Stomach (tissue), 9 donors: Measurements from ENCODE around the gene CNTN4. TPM values are rescaled to one million over a fixed set of nuclear protein-coding genes. Genes with fewer than 3 reads are reported as not detected.

Experiments used
- DNase-seq, 2 donors: peaks; one replicate each; pipeline versions ENCODE4 v3.0.0 to v3.0.0-alpha.2; 2013 to 2019
- H3K27ac ChIP-seq, 5 donors: fragments of 200-600 bp in 4 of 5; sonication (generic) in 4 of 5; one replicate each; pipeline ENCODE4 v1.5.1; 2013 to 2019; ENCODE audit warnings: mild to moderate bottlenecking in 1 of 5, moderate library complexity in 1 of 5
- H3K27me3 ChIP-seq, 3 donors: fragments of 200-600 bp; sonication (generic); one replicate each; pipeline ENCODE4 v1.5.1; 2017 to 2019; ENCODE audit warnings: mixed run types in 1 of 3
- H3K36me3 ChIP-seq, 4 donors: fragments of 200-600 bp; sonication (generic); 1 replicate in 3 of 4; 2 replicates in 1 of 4; pipeline ENCODE4 v1.5.1; 2016 to 2019
- H3K4me1 ChIP-seq, 4 donors: fragments of 200-600 bp; sonication (generic); one replicate each; pipeline ENCODE4 v1.5.1; 2016 to 2019
- H3K4me3 ChIP-seq, 4 donors: fragments of 200-600 bp; sonication (generic) in 3 of 4; one replicate each; pipeline ENCODE4 v1.5.1; 2016 to 2019; ENCODE audit warnings: mild to moderate bottlenecking in 1 of 4
- H3K9me3 ChIP-seq, 4 donors: fragments of 200-600 bp; sonication (generic); one replicate each; pipeline ENCODE4 v1.5.1; 2016 to 2019
- EP300 ChIP-seq: sonication (generic); formaldehyde crosslinking; IDR thresholded peaks from one replicate; pipeline ENCODE4 v1.6.1; 2017; ENCODE audit warnings: antibody characterized with exemption
- POLR2A ChIP-seq, 4 donors: fragments of 450-650 bp; IDR thresholded peaks; one replicate each; pipeline ENCODE4 v1.6.1; 2016; ENCODE audit warnings: antibody characterized with exemption in 4 of 4, control low read depth in 2 of 4, mild to moderate bottlenecking in 1 of 4, moderate library complexity in 1 of 4
- POLR2AphosphoS5 ChIP-seq, 3 donors: sonication (generic); formaldehyde crosslinking; IDR thresholded peaks; one replicate each; pipeline ENCODE4 v1.6.1; 2016; ENCODE audit warnings: antibody characterized with exemption in 3 of 3
- WGBS, 5 donors: extraction: QIAGEN DNeasy Blood & Tissue Kit in 3 of 5; methylation state at CpG; one replicate each; pipeline versions ENCODE4 v1.1.5 to v1.1.7; 2013 to 2018; 5-methylcytosine and 5-hydroxymethylcytosine counted together
- intact Hi-C: fragments of 100-400 bp; cut with DNase I; formaldehyde crosslinking; loops from one replicate; pipeline ENCODE4 v1.15.1; 2023; ENCODE audit warnings: low total_unique reads
- polyA plus RNA-seq, 3 donors: library from polyadenylated mRNA; stranded (reverse); fragments of 200-250 nt; gene quantifications; one replicate each; pipeline ENCODE4 v1.2.3, GENCODE V29; 2013
- total RNA-seq, 5 donors: library from RNA; depleted of rRNA; stranded (reverse); fragments of >200 nt; gene quantifications; one replicate each; pipeline versions ENCODE4 v1.1.0 to v1.2.3, GENCODE V29; 2014 to 2016
- TF ChIP-seq, protein P1 (sequence below), 7 experiments: fragments of 450-650 bp in 4 of 7; fragments of 200-600 bp in 3 of 7; sonication (generic) in 3 of 7; IDR thresholded peaks; one replicate each; pipeline ENCODE4 v1.5.1; 2016 to 2019; ENCODE audit warnings: antibody characterized with exemption in 7 of 7, control low read depth in 2 of 7, mild to moderate bottlenecking in 1 of 7
- donor health status: healthy with polysubstance abuse.
- donor health status: Bipolar disorder and iron deficiency.
- donor health status: healthy.

Gene CNTN4
- total and polyA plus RNA-seq, 8 donors, result 0.45 to 97.0 (median 5.6) TPM

DNA sequence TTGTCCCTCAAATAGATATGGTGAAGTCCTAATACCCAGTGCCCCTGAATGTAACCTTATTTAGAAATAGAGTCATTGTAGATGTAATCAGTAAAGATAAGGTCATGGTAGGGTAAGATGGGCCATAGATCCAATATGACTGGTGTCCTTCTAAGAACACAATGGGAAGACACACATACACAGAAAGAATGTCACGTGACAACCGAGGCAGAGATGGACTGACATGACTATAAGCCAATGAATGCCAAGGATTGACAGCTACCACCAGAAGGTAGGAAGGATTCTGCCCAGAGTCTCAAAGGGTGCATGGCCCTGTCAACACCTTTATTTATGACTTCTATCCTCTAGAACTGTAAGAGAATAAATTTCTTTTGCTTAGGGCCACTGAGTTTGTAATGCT is 780.4 kb downstream of the CNTN4 start:
- 76 to 90% (median 86%) methylated on average over 2 of the region's 2 CpGs for WGBS, 5 donors
- Histone ChIP-seq H3K4me3 (no peak overlapping the region), H3K27ac (no peak overlapping the region), H3K27me3 (no peaks in the 10 kb centered on the region), H3K36me3 (no peaks in the 10 kb centered on the region), H3K9me3 (no peaks in the 10 kb centered on the region), H3K4me1 (no peaks in the 10 kb centered on the region)
- no peak for TF ChIP-seq EP300
- TF ChIP-seq, protein P1, sequence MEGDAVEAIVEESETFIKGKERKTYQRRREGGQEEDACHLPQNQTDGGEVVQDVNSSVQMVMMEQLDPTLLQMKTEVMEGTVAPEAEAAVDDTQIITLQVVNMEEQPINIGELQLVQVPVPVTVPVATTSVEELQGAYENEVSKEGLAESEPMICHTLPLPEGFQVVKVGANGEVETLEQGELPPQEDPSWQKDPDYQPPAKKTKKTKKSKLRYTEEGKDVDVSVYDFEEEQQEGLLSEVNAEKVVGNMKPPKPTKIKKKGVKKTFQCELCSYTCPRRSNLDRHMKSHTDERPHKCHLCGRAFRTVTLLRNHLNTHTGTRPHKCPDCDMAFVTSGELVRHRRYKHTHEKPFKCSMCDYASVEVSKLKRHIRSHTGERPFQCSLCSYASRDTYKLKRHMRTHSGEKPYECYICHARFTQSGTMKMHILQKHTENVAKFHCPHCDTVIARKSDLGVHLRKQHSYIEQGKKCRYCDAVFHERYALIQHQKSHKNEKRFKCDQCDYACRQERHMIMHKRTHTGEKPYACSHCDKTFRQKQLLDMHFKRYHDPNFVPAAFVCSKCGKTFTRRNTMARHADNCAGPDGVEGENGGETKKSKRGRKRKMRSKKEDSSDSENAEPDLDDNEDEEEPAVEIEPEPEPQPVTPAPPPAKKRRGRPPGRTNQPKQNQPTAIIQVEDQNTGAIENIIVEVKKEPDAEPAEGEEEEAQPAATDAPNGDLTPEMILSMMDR (IDR thresholded peaks at IDR 0.05), result no peak
- no peak for TF ChIP-seq POLR2AphosphoS5 (IDR thresholded peaks at IDR 0.05)
- no peak for TF ChIP-seq POLR2A (IDR thresholded peaks at IDR 0.05)
- DNase-seq, result no peak
- intact Hi-C loops, result no loop called here

DNA sequence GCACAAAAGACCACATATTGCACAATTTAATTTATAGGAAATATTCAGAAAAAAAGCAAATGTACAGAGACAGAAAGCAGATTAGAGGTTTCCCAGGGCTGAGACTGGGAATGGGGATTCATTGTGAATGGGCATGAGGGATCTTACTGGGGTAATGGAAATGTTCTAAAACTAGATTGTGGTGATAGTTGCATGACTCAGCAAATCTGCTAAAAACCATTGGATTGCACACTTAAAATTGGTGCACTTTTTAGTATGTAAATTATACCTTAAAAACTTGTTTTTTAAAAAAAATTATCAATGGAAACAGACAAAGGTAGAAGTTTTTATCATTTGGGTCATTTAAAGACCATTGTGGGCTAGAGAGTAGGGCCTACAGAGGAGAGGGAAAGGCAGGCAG is 780.9 kb downstream of the CNTN4 start:
- no peak for TF ChIP-seq POLR2A (IDR thresholded peaks at IDR 0.05)
- no peak for TF ChIP-seq EP300
- no peak for TF ChIP-seq POLR2AphosphoS5 (IDR thresholded peaks at IDR 0.05)
- TF ChIP-seq, protein P1 (IDR thresholded peaks at IDR 0.05), result no peak
- intact Hi-C loops, result no loop called here
- no peak for DNase-seq
- Histone ChIP-seq H3K4me3 (no peak overlapping the region), H3K4me1 (no peaks in the 10 kb centered on the region), H3K27me3 (no peaks in the 10 kb centered on the region), H3K27ac (no peak overlapping the region), H3K9me3 (no peaks in the 10 kb centered on the region), H3K36me3 (no peaks in the 10 kb centered on the region)

DNA sequence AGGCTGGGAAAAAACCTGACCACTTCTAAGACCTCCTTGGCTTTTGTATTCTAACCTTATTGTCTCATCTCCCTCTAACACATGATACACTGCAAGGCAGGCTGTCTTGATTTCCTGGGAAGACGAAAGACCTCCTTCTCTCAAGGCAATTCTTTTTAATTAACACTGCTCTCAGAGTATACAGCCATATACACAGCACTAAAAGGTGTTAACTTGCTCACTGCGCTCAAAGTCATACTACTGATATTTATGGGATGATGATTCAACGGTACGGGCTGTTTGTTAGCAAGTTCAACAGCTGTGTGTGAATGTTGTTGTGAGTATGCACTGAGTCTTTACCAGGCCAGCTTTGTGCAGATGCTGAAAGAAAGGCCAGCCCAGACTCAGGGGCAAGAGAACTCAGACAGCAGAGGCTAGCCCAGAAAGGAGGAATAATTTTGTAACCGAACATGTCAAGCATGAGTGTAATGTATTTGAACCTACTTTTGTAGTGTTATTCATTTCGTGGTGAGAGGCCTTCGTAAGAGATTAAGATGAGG is 781.6 kb downstream of the CNTN4 start:
- Histone ChIP-seq H3K36me3 (no peaks in the 10 kb centered on the region), H3K4me1 (no peaks in the 10 kb centered on the region), H3K27ac (no peak overlapping the region), H3K9me3 (no peaks in the 10 kb centered on the region), H3K27me3 (no peaks in the 10 kb centered on the region), H3K4me3 (no peak overlapping the region)
- WGBS, 5 donors, result 64 to 77% (median 68%) methylated on average over 7 of the region's 7 CpGs
- DNase-seq, result no peak
- TF ChIP-seq POLR2A (IDR thresholded peaks at IDR 0.05) (no peak), POLR2AphosphoS5 (IDR thresholded peaks at IDR 0.05) (no peak), EP300 (no peak)
- TF ChIP-seq, protein P1 (IDR thresholded peaks at IDR 0.05), result no peak
- intact Hi-C loops, result no loop called here

DNA sequence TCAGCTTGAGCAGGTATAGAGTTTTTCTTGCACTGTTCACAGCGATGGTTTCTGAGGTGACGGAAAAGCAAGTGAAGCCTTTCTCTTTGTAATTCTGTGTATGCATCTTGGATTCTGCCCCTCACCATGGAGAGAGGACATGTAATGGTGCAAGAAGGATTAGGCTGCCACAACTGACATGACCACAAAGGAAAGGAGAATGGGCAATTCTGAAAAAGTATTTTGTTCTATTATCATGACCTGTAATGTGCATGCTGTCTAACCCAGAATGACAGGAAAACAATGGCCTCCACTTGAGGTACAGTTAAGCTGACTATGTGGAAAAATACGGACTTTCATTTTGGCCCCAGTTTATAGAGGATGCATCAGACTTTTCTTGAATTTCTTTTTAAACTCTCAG is 784.6 kb downstream of the CNTN4 start:
- Histone ChIP-seq H3K4me1 (no peaks in the 10 kb centered on the region), H3K27me3 (no peaks in the 10 kb centered on the region), H3K27ac (no peak overlapping the region), H3K9me3 (no peaks in the 10 kb centered on the region), H3K4me3 (no peak overlapping the region), H3K36me3 (no peaks in the 10 kb centered on the region)
- intact Hi-C loops, result no loop called here
- no peak for DNase-seq
- WGBS, 5 donors, result 75 to 90% (median 84%) methylated on average over 3 of the region's 3 CpGs
- TF ChIP-seq, protein P1 (IDR thresholded peaks at IDR 0.05), result no peak
- TF ChIP-seq POLR2A (IDR thresholded peaks at IDR 0.05) (no peak), POLR2AphosphoS5 (IDR thresholded peaks at IDR 0.05) (no peak), EP300 (no peak)
